KOPT-K1 (cell line): ENCODE results near the gene PCDHB7.
"Not testable (repeated sequence)": the region's sequence is repeated elsewhere in the genome, so short reads cannot be mapped to it uniquely, and the experiment has no call there.

Source experiments
- H3K27ac ChIP-seq: fragments of 200-600 bp; sonication (generic); 2 replicates; pipeline ENCODE4 v1.5.1; 2016; ENCODE audit warnings: antibody characterized with exemption, mild to moderate bottlenecking, low read depth, low read length; ENCODE audit not compliant: poor library complexity, severe bottlenecking
- H3K36me3 ChIP-seq: fragments of 200-600 bp; sonication (generic); 2 replicates; pipeline ENCODE4 v1.5.1; 2017; ENCODE audit warnings: antibody characterized with exemption, mild to moderate bottlenecking, low read length, moderate library complexity; ENCODE audit not compliant: insufficient read depth
- H3K9me3 ChIP-seq: fragments of 200-600 bp; sonication (generic); 2 replicates; pipeline ENCODE4 v1.5.1; 2017; ENCODE audit warnings: antibody characterized with exemption, low read length, mild to moderate bottlenecking; ENCODE audit not compliant: insufficient read depth, poor library complexity, severe bottlenecking

Gene PCDHB7

DNA sequence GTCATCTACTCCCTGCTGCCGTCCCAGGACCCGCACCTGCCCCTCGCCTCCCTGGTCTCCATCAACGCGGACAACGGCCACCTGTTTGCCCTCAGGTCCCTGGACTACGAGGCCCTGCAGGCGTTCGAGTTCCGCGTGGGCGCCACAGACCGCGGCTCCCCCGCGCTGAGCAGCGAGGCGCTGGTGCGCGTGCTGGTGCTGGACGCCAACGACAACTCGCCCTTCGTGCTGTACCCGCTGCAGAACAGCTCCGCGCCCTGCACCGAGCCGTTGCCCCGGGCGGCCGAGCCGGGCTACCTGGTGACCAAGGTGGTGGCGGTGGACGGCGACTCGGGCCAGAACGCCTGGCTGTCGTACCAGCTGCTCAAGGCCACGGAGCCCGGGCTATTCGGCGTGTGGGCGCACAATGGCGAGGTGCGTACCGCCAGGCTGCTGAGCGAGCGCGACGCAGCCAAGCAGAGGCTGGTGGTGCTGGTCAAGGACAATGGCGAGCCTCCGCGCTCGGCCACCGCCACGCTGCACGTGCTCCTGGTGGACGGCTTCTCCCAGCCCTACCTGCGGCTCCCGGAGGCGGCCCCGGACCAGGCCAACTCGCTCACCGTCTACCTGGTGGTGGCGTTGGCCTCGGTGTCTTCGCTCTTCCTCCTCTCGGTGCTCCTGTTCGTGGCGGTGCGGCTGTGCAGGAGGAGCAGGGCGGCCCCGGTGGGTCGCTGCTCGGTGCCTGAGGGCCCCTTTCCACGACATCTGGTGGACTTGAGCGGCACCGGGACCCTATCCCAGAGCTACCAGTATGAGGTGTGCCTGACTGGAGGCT lies 2.1 kb downstream of the PCDHB7 start:
- H3K27ac ChIP-seq, H3K36me3 ChIP-seq, H3K9me3 ChIP-seq: not testable (repeated sequence)

DNA sequence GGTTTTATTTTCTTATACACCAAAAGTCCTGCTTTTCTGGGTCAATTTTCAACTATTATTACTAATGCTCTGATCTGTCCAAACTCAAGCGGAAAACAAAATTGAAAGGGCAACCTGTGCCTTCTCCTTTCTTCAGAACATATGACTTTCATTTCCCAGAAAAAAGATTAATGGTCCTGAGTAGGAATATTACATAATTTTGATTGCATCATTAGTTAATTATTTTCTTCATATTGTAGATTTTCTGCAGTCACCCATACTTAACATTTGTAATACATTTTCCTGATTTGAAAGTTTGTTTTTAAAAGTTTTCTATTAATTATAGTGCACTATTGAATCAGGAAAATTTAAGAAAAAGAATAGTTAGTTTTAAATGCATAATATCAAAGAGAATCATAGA lies 3.5 kb downstream of the PCDHB7 start:
- Histone ChIP-seq H3K9me3 (no peaks in the 10 kb centered on the region), H3K27ac (no peak overlapping the region), H3K36me3 (no peaks in the 10 kb centered on the region)

DNA sequence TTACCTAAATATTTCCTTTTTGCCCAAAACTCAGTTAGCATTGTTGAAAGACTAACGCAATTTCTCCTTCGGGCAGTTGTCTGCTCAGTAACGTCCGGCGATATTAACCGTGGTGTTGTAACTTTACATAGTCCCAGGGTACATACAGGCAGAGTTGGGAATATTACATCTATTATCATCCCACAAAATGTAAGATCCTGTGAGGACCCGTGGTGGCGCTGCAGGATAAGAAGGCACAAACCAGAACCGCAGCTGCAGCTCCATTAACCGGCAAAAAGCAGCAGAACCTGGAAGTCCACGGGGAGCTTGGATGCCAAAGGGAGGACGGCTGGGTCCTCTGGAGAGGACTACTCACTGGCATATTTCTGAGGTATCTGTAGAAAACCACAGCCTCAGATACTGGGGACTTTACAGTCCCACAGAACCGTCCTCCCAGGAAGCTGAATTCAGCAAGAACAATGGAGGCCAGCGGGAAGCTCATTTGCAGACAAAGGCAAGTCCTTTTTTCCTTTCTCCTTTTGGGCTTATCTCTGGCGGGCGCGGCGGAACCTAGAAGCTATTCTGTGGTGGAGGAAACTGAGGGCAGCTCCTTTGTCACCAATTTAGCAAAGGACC lies 5.2 kb downstream of the PCDHB7 start, which contains the start of gene PCDHB8:
Gene PCDHB8 (plus strand): TSS at position 214 of the 615 bp plus-strand sequence. CDS start 245 bp downstream, at position 459.
- H3K27ac ChIP-seq, H3K36me3 ChIP-seq, H3K9me3 ChIP-seq: not testable (repeated sequence)

DNA sequence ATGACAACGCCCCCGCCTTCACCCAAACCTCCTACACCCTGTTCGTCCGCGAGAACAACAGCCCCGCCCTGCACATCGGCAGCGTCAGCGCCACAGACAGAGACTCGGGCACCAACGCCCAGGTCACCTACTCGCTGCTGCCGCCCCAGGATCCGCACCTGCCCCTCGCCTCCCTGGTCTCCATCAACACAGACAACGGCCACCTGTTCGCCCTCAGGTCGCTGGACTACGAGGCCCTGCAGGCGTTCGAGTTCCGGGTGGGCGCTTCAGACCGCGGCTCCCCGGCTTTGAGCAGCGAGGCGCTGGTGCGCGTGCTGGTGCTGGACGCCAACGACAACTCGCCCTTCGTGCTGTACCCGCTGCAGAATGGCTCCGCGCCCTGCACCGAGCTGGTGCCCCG lies 6.9 kb downstream of the PCDHB7 start:
- not testable (repeated sequence) for H3K36me3 ChIP-seq, H3K27ac ChIP-seq, H3K9me3 ChIP-seq

DNA sequence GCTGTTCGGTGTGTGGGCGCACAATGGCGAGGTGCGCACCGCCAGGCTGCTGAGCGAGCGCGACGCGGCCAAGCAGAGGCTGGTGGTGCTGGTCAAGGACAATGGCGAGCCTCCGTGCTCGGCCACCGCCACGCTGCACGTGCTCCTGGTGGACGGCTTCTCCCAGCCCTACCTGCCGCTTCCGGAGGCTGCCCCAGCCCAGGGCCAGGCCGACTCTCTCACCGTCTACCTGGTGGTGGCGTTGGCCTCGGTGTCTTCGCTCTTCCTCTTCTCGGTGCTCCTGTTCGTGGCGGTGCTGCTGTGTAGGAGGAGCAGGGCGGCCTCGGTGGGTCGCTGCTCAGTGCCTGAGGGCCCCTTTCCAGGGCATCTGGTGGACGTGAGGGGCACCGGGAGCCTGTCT lies 7.4 kb downstream of the PCDHB7 start:
- not testable (repeated sequence) for H3K36me3 ChIP-seq, H3K9me3 ChIP-seq, H3K27ac ChIP-seq

DNA sequence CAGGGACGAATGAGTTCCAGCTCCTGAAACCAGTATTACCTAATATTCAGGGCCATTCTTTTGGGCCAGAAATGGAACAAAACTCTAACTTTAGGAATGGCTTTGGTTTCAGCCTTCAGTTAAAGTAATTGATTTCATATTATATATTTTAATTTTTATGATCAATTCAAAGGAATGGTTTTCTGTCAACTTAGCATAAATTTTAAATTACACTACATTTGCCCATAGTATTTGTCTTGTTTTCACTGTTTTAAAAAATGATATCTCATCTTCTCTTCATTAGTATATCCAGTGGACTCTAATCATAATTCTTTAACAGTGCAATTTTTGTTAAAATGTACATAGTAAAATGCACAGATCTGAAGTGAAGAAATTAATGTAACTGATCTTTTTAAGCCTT lies 7.9 kb downstream of the PCDHB7 start:
- no peaks in the 10 kb centered on the region for H3K9me3 ChIP-seq
- no peaks in the 10 kb centered on the region for H3K36me3 ChIP-seq
- no peak overlapping the region for H3K27ac ChIP-seq

DNA sequence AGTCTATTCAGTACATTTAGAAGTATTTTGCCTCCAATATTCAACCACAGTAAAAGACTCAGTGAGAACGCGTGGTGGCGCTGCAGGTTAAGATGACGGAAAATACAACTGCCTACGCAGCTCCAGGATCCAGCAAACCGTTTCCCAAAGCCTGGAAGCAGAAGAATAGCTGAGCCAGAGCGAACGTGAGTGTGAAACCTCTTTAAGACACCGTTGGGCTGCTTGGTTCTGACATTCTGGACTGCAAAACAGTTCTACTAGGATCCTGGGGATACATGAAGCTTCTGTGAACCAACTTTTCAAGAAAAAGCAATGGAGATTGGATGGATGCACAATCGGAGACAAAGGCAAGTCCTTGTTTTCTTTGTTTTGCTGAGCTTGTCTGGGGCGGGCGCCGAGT lies 9.8 kb downstream of the PCDHB7 start, which contains the start of gene PCDHB16:
Gene PCDHB16 (plus strand): TSS at position 140 of the 400 bp plus-strand sequence. CDS start 173 bp downstream, at position 313.
- H3K9me3 ChIP-seq, result no peaks in the 10 kb centered on the region
- no peak within 1 kb of the TSS for H3K27ac ChIP-seq
- no peaks in the 10 kb centered on the region for H3K36me3 ChIP-seq

DNA sequence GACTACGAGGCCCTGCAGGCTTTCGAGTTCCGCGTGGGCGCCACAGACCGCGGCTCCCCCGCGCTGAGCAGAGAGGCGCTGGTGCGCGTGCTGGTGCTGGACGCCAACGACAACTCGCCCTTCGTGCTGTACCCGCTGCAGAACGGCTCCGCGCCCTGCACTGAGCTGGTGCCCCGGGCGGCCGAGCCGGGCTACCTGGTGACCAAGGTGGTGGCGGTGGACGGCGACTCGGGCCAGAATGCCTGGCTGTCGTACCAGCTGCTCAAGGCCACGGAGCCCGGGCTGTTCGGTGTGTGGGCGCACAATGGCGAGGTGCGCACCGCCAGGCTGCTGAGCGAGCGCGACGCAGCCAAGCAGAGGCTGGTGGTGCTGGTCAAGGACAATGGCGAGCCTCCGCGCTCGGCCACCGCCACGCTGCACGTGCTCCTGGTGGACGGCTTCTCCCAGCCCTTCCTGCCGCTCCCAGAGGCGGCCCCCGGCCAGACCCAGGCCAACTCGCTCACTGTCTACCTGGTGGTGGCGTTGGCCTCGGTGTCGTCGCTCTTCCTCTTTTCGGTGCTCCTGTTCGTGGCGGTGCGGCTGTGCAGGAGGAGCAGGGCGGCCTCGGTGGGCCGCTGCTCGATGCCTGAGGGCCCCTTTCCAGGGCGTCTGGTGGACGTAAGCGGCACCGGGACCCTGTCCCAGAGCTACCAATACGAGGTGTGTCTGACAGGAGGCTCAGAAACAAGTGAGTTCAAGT lies 11.8 kb downstream of the PCDHB7 start:
- H3K36me3 ChIP-seq, H3K27ac ChIP-seq, H3K9me3 ChIP-seq: not testable (repeated sequence)

DNA sequence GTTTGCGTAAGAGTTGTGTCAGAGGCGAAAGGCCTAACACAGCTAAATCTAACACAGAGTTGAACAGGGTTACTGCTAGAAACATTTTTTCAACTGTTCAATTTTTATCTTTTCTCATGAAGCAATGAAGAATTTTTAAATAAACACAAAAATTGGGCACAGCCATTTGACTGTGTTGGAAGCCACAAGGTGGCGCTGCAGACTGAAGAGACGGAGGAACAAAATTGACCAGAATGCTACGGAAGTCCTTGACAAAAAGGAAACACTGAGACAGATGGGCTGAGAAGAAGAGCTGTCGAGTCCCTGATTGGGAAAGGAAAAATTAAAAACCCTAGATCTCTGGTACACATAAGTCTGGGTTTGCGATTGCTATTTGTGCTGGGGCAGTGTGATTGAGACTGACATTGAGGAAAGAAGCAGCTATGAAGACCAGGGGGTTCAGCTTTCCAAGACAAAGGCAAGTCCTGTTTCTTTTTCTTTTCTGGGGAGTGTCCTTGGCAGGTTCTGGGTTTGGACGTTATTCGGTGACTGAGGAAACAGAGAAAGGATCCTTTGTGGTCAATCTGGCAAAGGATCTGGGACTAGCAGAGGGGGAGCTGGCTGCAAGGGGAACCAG lies 14.6 kb downstream of the PCDHB7 start, which contains the start of gene PCDHB9:
Gene PCDHB9 (plus strand): TSS at position 265 of the 616 bp plus-strand sequence. CDS start 158 bp downstream, at position 423.
- H3K36me3 ChIP-seq, result no peaks in the 10 kb centered on the region
- H3K27ac ChIP-seq, result no peak within 1 kb of the TSS
- H3K9me3 ChIP-seq, result no peaks in the 10 kb centered on the region

DNA sequence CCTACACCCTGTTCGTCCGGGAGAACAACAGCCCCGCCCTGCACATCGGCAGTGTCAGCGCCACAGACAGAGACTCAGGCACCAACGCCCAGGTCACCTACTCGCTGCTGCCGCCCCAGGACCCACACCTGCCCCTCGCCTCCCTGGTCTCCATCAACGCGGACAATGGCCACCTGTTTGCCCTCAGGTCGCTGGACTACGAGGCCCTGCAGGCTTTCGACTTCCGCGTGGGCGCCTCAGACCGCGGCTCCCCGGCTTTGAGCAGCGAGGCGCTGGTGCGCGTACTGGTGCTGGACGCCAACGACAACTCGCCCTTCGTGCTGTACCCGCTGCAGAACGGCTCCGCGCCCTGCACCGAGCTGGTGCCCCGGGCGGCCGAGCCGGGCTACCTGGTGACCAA lies 16.2 kb downstream of the PCDHB7 start:
- H3K27ac ChIP-seq, H3K36me3 ChIP-seq, H3K9me3 ChIP-seq: not testable (repeated sequence)

DNA sequence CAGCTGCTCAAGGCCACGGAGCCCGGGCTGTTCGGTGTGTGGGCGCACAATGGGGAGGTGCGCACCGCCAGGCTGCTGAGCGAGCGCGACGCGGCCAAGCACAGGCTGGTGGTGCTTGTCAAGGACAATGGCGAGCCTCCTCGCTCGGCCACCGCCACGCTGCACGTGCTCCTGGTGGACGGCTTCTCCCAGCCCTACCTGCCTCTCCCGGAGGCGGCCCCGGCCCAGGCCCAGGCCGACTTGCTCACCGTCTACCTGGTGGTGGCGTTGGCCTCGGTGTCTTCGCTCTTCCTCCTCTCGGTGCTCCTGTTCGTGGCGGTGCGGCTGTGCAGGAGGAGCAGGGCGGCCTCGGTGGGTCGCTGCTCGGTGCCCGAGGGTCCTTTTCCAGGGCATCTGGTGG lies 16.7 kb downstream of the PCDHB7 start:
- H3K36me3 ChIP-seq, H3K27ac ChIP-seq, H3K9me3 ChIP-seq: not testable (repeated sequence)

DNA sequence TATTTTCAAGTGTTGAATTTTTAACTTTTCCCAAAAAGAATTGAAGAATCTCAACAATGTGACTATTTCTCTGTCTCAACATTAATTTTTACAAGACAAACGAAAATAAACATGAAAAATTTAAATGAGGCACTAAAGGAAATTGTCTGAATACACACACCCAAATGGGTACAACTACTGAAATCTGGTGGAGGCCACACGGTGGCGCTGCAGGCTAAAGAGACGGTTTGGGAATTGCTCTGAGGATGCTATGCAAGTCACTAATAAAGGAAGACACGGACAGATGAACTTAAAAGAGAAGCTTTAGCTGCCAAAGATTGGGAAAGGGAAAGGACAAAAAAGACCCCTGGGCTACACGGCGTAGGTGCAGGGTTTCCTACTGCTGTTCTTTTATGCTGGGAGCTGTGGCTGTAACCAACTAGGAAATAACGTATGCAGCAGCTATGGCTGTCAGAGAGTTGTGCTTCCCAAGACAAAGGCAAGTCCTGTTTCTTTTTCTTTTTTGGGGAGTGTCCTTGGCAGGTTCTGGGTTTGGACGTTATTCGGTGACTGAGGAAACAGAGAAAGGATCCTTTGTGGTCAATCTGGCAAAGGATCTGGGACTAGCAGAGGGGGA lies 19.8 kb downstream of the PCDHB7 start, which contains the start of gene PCDHB10:
Gene PCDHB10 (plus strand): TSS at position 244 of the 616 bp plus-strand sequence. CDS start 200 bp downstream, at position 444.
- Histone ChIP-seq H3K36me3 (no peaks in the 10 kb centered on the region), H3K27ac (no peak within 1 kb of the TSS), H3K9me3 (peaks cover 11% of the 10 kb centered on the region)

DNA sequence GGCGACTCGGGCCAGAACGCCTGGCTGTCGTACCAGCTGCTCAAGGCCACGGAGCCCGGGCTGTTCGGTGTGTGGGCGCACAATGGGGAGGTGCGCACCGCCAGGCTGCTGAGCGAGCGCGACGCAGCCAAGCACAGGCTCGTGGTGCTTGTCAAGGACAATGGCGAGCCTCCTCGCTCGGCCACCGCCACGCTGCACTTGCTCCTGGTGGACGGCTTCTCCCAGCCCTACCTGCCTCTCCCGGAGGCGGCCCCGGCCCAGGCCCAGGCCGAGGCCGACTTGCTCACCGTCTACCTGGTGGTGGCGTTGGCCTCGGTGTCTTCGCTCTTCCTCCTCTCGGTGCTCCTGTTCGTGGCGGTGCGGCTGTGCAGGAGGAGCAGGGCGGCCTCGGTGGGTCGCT lies 21.9 kb downstream of the PCDHB7 start:
- H3K36me3 ChIP-seq, H3K27ac ChIP-seq: not testable (repeated sequence)
- peaks cover 23% of the 10 kb centered on the region for H3K9me3 ChIP-seq

DNA sequence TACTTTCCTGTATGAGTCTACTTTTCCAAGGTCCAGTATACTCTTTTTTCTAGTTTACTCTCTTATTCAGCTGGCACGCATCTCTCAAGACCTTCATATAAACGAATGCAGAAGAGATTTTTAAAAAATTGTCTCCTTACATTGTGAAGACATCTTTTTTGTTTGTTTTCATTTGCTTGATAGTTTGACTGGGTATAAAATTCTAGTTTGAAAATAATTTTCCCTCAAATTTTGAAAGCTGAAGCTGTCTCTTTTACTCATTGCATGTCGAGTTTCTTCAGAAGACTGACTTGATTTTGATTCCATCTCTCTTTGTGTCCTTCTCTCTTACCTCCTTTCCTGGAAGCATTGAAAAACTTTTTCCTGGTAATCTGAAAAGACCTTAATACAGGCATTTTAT lies 23.9 kb downstream of the PCDHB7 start:
- H3K9me3 ChIP-seq, result peaks cover 23% of the 10 kb centered on the region
- H3K36me3 ChIP-seq, result no peaks in the 10 kb centered on the region
- no peak overlapping the region for H3K27ac ChIP-seq
